Putamen (tissue), 1 donor: ENCODE data around the gene TSEN15.

Experiments
- DNase-seq: peaks from one replicate; pipeline ENCODE4 v3.0.0-alpha.2; 2016; ENCODE audit warnings: low spot score

The TSEN15 gene

GRCh38 chr1:184051485-184052193, at the start of gene TSEN15:
TSEN15 (plus strand) TSS chr1:184051730; CDS start chr1:184051756, 26 bp downstream.
- DNase-seq, result peak; percentile 76

- peak; percentile 78 for DNase-seq
Observed at GRCh38 chr1:184002071-184002470, 49.5 kb upstream of the TSEN15 start.

DNA sequence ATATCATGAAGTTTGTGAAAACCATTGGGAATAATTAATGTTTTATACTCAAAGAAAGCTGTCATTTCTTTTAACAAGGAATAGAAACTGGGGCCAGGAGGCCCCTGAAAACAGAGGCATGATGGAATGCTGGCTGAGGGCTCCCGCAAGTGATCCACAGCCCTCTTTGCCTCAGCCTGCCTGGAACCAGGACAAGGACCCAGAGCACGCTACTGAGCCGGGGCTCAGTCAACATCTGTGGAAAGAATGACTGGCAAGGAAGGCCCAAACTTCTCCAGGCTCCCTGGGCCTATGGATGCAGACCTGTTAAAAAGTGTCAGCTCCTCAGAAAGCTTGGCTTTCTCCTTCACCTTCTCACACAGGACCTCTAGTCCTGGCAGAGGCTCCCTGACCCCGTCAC, 46.6 kb upstream of the TSEN15 start:
- DNase-seq, result no peak

GRCh38 chr1:184005506-184005905, 46.0 kb upstream of the TSEN15 start:
- DNase-seq, result no peak

- DNase-seq, result no peak
Observed at GRCh38 chr1:184010788-184011187, 40.7 kb upstream of the TSEN15 start.

DNA sequence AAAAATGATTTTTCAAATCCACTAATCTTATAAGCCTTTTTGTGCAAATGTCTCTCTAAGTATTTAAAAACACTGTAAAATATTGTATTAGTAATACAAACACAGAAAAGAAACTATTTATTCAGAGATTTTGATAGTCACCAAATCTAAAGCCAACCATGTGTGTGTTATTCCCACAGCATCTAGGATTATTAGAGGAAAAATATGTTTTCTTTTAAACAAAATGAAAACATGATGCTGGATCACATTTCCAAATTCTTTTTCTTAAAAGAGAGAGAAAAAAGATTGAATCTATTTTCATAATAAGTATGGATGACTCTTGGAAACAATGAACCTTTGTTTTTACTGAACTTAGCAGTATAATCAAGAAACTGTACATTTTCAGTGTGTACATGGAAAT, 39.3 kb upstream of the TSEN15 start:
- DNase-seq, result no peak

GRCh38 chr1:184014271-184014670, 37.3 kb upstream of the TSEN15 start:
- DNase-seq, result no peak

GRCh38 chr1:184016169-184016568, 35.4 kb upstream of the TSEN15 start:
- no peak for DNase-seq

DNA sequence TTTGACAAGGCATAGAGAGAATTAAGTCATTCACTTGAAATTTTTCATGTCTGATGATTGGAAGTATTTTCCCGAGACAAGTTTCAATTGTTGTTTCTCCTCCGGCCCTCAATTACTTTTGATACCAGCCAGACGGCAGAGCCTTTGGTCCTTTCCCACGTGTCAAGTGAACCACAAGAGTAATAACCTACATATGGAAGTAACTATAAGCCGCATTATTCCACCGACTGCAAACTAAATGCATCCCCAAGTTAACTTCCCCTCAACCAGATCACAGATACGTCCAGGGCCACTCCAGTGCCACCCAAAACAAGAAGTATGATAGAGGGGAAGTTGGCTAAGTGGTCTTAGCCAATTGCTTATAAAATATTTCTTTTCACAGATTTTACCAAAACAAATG, 34.2 kb upstream of the TSEN15 start:
- DNase-seq, result no peak

DNA sequence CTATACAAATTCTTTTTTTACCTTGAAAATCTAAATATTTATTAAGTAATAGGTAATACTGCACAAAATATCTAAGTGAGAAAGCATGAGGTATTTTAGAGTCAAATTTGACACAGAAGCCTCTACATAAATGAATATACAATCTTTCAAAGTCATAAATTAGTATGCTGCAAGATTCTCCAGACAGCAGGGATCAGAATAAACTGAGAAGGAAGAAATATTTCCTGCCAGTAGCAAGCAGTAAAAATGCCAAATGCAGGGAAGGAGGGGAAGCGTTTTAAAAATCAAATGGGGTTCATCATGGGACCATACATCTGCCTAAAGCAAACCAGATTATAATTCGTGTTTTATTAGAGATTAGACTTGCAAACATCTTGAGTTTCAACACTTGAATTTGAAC, 32.9 kb upstream of the TSEN15 start:
- DNase-seq, result no peak

- DNase-seq, result peak; percentile 68
Observed at GRCh38 chr1:184019069-184019468, 32.5 kb upstream of the TSEN15 start.

- peak; percentile 77 for DNase-seq
Observed at GRCh38 chr1:184019506-184019905, 32.0 kb upstream of the TSEN15 start.

- no peak for DNase-seq
Observed at GRCh38 chr1:184020328-184020727, 31.2 kb upstream of the TSEN15 start.

- no peak for DNase-seq
Observed at GRCh38 chr1:184020855-184021254, 30.7 kb upstream of the TSEN15 start.

- peak; percentile 86 for DNase-seq
Observed at GRCh38 chr1:184021728-184022127, 29.8 kb upstream of the TSEN15 start.

DNA sequence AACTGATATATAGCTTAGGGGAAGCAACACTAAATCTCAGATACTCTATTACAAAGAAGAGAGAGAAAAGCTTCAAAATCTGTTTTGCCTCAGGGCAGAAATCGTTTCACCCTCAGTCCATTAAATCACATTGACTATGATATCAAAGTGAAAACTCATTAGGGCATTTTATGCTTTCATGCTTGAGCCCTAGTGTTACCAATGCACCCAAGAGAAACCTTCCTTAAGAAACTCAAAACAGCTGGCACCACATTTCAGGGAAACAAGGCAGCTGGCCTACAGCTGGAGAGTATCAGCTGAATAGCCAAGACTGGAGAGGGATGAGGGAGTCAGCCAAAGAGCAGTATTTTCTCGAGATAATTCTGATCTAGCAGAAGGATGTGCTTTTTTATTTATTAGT, 28.9 kb upstream of the TSEN15 start:
- no peak for DNase-seq

DNA sequence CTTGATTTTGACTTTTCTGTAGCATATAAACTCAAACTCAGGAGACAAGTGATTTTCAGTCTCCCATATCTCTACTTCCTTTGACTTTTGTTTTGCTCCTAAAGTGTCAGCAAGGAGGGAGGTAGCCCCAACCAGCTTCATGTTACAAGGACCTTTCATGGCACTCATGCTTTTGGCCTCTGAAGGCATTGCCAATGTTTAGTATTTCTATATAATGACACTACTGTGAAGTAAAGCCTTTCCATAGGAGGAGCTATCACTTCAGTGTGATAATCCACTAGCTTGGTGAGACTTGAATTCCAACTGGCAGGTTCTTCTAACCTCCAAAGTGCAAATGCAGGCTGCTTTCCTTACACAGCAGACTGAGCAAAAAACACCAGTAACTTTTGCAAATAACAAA, 28.4 kb upstream of the TSEN15 start:
- DNase-seq, result no peak

DNA sequence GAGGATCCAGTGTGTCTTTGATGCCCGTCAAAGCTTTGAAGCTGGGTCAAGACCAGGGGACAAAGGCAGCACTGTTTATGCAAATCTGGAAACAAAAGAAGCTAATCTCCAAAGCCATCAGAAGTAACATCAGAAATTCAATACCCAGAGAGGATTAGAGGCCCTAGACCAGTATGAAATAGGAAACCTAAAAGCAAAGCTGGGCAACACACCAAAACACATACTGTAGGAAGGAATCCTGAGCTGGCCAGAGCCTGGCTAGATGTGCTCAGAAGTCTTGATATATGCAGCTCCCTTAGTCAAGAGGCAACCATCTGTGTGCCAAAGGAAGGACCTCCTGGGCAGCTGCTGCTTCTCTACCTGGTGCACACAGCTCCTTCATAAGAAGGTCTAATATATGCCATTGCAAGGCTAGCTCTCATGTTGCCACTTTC, 26.3 kb upstream of the TSEN15 start:
- DNase-seq, result peak; percentile 70

GRCh38 chr1:184027826-184028695, 23.5 kb upstream of the TSEN15 start:
- DNase-seq, result no peak

- peak; percentile 75 for DNase-seq
Observed at GRCh38 chr1:184028854-184029623, 22.5 kb upstream of the TSEN15 start.

- no peak for DNase-seq
Observed at GRCh38 chr1:184030433-184031091, 21.0 kb upstream of the TSEN15 start.

GRCh38 chr1:184031092-184031408, 20.5 kb upstream of the TSEN15 start:
- no peak for DNase-seq
